Coronary artery (tissue), 2 donors: Measurements from ENCODE around the gene ADAMTS12.

Experiments
- DNase-seq: peaks from one replicate; pipeline ENCODE4 v3.0.0-alpha.2; 2017; ENCODE audit warnings: low spot score
- H3K27ac ChIP-seq, 2 donors: fragments of 200-600 bp; sonication (generic); one replicate each; pipeline ENCODE4 v1.5.1; 2016 to 2019
- H3K4me3 ChIP-seq: fragments of 200-600 bp; sonication (generic); 2 replicates; pipeline ENCODE4 v1.5.1; 2016; ENCODE audit warnings: mild to moderate bottlenecking, moderate library complexity
- TF ChIP-seq, protein P1 (sequence below): fragments of 200-600 bp; sonication (generic); IDR thresholded peaks from one replicate; pipeline ENCODE4 v1.5.1; 2019; ENCODE audit warnings: antibody characterized with exemption

The ADAMTS12 gene

DNA sequence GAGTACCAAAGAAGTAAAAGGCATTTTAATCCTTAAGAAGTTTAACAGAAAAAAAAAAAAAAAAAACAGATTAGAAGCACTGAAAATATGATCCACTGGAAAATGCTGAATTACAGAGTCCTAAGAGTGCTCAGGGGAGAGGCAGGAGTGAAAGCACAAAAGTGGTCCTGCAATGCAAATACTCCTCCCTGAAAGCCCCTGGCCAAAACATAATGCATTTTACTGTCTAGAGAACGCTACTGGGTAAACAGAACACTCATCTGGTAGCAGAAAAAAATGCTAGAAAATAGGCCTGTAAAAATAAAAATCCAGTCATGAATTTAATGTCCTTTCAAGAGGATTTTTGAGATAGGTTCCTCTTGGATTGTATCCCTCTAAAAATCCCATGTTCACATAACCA is 81.9 kb downstream of the ADAMTS12 start:
- DNase-seq = no peak
- no peak overlapping the region for H3K4me3 ChIP-seq
- H3K27ac ChIP-seq = no peak overlapping the region
- TF ChIP-seq, protein P1, sequence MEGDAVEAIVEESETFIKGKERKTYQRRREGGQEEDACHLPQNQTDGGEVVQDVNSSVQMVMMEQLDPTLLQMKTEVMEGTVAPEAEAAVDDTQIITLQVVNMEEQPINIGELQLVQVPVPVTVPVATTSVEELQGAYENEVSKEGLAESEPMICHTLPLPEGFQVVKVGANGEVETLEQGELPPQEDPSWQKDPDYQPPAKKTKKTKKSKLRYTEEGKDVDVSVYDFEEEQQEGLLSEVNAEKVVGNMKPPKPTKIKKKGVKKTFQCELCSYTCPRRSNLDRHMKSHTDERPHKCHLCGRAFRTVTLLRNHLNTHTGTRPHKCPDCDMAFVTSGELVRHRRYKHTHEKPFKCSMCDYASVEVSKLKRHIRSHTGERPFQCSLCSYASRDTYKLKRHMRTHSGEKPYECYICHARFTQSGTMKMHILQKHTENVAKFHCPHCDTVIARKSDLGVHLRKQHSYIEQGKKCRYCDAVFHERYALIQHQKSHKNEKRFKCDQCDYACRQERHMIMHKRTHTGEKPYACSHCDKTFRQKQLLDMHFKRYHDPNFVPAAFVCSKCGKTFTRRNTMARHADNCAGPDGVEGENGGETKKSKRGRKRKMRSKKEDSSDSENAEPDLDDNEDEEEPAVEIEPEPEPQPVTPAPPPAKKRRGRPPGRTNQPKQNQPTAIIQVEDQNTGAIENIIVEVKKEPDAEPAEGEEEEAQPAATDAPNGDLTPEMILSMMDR = no peak

DNA sequence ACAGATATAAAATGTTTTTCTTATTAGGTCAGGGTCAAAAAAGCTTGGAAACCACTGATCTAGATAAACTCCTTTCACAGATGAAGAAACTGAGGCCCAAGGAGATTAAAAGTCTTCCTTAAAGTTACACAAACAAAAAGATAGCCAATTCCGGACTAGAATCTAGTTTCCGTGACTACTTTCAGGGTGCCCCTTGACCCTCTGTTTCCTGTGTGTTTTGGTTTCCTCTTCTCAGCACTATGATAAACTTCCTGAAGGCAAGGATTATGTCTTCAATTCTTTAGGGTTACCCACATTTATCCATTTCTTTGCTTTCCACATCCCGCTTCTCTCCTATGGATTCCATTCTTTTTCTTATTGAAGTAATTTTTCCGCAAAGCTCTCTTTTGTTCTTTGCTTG is 83.1 kb downstream of the ADAMTS12 start:
- no peak for DNase-seq
- Histone ChIP-seq H3K4me3 (no peak overlapping the region), H3K27ac (no peak overlapping the region)
- TF ChIP-seq, protein P1 = no peak

DNA sequence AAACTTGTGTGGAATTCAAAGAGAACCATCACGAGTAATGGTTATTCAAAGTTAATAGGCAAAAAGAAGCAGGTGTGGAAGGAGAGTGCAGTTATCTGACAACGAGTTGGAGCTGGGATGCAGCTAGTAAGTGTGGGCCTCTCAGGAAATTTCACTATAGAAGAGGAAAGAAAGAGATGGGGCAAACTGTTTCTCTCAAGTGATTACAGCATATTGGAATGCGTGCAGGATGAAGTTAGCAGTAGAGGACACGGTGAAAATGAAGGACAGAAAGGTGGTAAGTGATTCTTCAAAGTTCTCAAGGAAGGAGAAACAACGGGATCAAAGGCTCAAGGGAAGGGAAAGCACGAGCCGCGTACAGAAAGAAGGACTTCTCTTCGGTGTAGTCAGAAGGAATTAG is 84.0 kb downstream of the ADAMTS12 start:
- TF ChIP-seq, protein P1 = no peak
- Histone ChIP-seq H3K27ac (no peak overlapping the region), H3K4me3 (no peak overlapping the region)
- no peak for DNase-seq

DNA sequence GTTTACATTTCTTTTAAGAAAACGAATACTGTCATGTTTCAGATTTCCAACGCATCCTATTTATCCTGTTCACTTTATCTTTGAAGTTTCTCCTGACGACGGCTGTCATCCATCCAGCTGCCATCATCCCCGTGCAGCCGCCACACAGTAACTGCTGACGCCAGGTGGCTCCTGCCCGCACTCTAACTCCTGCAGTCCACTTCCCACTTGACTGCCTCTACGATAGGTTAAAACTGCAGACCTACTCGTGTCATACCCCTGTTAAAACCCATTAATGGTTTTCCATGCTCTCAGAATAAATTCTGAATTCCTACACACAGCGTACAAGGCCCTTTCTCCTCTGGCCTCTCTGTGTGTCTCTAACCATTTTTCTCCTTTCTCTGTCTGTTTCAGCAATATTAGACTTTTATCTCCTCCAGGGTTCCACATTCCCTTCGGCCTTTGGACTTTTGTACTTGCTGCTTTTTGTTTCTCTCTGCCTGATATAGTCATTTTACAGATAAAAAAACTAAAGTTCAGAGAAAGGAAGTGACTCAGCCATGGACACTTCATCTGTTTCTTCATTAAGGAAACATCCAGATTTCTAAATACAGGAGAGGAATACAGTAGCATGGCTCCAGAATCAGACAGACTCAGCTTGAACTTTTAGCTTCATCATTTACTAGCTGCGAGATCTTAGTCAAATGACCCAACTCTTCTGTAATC is 84.9 kb downstream of the ADAMTS12 start:
- H3K27ac ChIP-seq = no peak overlapping the region
- TF ChIP-seq, protein P1 = no peak
- DNase-seq = no peak

DNA sequence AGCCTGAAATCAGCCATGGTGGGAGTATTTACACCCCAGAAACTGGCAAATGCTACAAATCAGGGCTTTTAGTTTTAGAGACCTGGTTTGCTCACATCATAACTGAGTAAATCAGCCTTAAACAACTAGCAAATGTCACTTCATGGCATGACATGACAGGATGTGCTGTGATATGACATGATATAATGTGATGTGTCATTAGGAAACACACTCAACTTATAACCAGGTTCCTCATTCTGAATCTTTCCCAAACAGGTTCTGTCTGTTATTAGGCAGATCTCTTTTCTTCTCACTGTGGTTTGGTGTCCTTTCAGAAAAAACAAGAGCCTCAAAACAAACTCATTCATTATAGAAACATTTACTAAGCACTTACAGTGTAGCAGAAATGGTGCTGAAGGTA is 90.5 kb downstream of the ADAMTS12 start:
- DNase-seq = no peak
- Histone ChIP-seq H3K27ac (no peak overlapping the region), H3K4me3 (no peak overlapping the region)
- TF ChIP-seq, protein P1 = no peak

More for the DNA sequence above, 84.9 kb downstream of the ADAMTS12 start:
- H3K4me3 ChIP-seq = no peak overlapping the region

DNA sequence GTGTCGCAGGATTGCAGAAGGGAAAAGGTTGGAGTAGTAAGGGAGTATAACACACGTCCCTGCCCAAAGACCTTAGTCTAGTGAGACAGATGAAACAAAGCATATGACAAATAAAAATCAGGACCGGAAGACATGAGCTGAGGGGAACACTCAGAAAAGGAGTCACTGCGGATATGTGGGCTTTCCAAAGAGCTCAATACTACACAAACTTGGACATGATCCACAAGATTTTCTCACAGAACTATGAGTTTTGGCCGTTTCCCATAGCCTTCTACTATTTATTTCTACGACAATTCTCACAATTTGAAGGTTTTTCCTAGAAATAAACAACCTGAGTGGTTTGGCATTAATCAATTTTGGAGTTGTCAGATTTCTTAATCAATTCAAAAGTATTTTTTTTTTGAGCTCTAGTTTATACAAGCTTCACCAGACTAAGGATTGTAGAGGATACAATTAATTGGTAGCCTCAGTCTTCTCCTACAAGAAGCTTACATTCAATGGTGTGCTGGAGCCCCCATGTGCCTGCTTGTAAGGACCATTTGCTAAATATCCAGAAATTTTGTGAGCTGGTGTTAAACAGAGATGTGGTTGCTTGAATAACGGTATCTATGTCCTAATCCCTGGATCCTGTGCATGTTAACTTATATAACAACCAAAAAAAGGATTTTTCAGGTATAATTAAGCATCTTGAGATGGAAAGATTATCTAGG is 91.4 kb downstream of the ADAMTS12 start:
- H3K27ac ChIP-seq = no peak overlapping the region
- no peak for DNase-seq
- no peak overlapping the region for H3K4me3 ChIP-seq
- TF ChIP-seq, protein P1 = no peak

DNA sequence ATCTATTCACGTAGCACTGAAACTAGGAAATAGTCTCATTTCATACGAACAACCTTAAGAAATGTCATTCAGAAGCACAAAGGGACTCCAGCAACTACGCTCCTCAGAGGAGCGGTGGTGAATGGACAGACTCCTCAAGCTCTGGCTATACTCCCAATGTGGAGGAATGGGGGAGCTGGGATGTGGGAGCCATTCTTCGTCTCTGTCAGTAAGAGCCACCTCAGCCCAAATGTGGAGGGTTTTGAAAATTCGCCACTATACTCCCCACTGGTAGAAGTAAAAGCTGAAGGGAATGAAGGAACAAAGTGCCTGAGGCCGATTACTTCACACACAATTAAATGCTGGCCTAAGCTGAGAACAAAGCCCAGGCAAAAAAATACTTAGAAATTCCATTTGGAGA is 96.3 kb downstream of the ADAMTS12 start:
- no peak overlapping the region for H3K4me3 ChIP-seq
- TF ChIP-seq, protein P1 = no peak
- no peak overlapping the region for H3K27ac ChIP-seq
- DNase-seq = no peak
